ENCODE measurements around the gene LPCAT2. TPM values are rescaled to one million over a fixed set of nuclear protein-coding genes. Genes with fewer than 3 reads are reported as not detected.
A peak's percentile ranks its signal among the peaks of the same experiment; 100 is the strongest.

The LPCAT2 gene
- total RNA-seq, 1 donor, result 23.5 TPM

- Histone ChIP-seq H3K4me1 (ENCODE audit: insufficient read depth, low read length) (peaks cover 60% of the 10 kb centered on the region), H4K20me1 (ENCODE audit: insufficient read depth, low read length) (no peaks in the 10 kb centered on the region), H3K9me3 (ENCODE audit: low read depth, low read length) (no peaks in the 10 kb centered on the region), H3K27ac (ENCODE audit: low read depth, low read length) (peak overlapping the region; percentile 34), H3K36me3 (ENCODE audit: insufficient read depth, low read length) (peaks cover 96% of the 10 kb centered on the region), H3K79me2 (ENCODE audit: insufficient read depth, low read length) (peaks cover 53% of the 10 kb centered on the region), H3K4me3 (ENCODE audit: insufficient read depth, low read length) (no peak overlapping the region), H3K4me2 (ENCODE audit: insufficient read depth, low read length) (no peak overlapping the region), H3K27me3 (ENCODE audit: insufficient read depth, low read length) (no peaks in the 10 kb centered on the region), H2AFZ (ENCODE audit: low read length) (no peak overlapping the region)
- DNase-seq (ENCODE audit: insufficient read length, low spot score, missing footprints), result no peak
- TF ChIP-seq CTCF (IDR thresholded peaks at IDR 0.05; ENCODE audit: extremely low read depth, low read depth, low read length), result no peak
Measured at GRCh38 chr16:55491691-55492090, 17.2 kb upstream of the LPCAT2 start.

GRCh38 chr16:55492756-55493380 is 16.0 kb upstream of the LPCAT2 start:
- TF ChIP-seq CTCF (IDR thresholded peaks at IDR 0.05; ENCODE audit: extremely low read depth, low read depth, low read length), result no peak
- peak overlapping the region; percentile 10 for H3K27ac ChIP-seq (ENCODE audit: low read depth, low read length)
- peaks cover 96% of the 10 kb centered on the region for H3K36me3 ChIP-seq (ENCODE audit: insufficient read depth, low read length)
- no peaks in the 10 kb centered on the region for H4K20me1 ChIP-seq (ENCODE audit: insufficient read depth, low read length)
- no peak overlapping the region for H3K4me3 ChIP-seq (ENCODE audit: insufficient read depth, low read length)
- H3K27me3 ChIP-seq (ENCODE audit: insufficient read depth, low read length), result no peaks in the 10 kb centered on the region
- H3K9me3 ChIP-seq (ENCODE audit: low read depth, low read length), result no peaks in the 10 kb centered on the region
- H3K4me2 ChIP-seq (ENCODE audit: insufficient read depth, low read length), result no peak overlapping the region
- peaks cover 45% of the 10 kb centered on the region for H3K79me2 ChIP-seq (ENCODE audit: insufficient read depth, low read length)
- H2AFZ ChIP-seq (ENCODE audit: low read length), result no peak overlapping the region
- no peak for DNase-seq (ENCODE audit: insufficient read length, low spot score, missing footprints)
- H3K4me1 ChIP-seq (ENCODE audit: insufficient read depth, low read length), result peaks cover 60% of the 10 kb centered on the region

GRCh38 chr16:55494994-55495421 is 13.9 kb upstream of the LPCAT2 start:
- Histone ChIP-seq H4K20me1 (ENCODE audit: insufficient read depth, low read length) (no peaks in the 10 kb centered on the region), H3K4me2 (ENCODE audit: insufficient read depth, low read length) (no peak overlapping the region), H2AFZ (ENCODE audit: low read length) (no peak overlapping the region), H3K36me3 (ENCODE audit: insufficient read depth, low read length) (peaks cover 93% of the 10 kb centered on the region), H3K27ac (ENCODE audit: low read depth, low read length) (peak overlapping the region; percentile 96), H3K79me2 (ENCODE audit: insufficient read depth, low read length) (peaks cover 24% of the 10 kb centered on the region), H3K4me1 (ENCODE audit: insufficient read depth, low read length) (peaks cover 66% of the 10 kb centered on the region), H3K4me3 (ENCODE audit: insufficient read depth, low read length) (no peak overlapping the region), H3K9me3 (ENCODE audit: low read depth, low read length) (no peaks in the 10 kb centered on the region), H3K27me3 (ENCODE audit: insufficient read depth, low read length) (no peaks in the 10 kb centered on the region)
- peak; percentile 54 for TF ChIP-seq CTCF (IDR thresholded peaks at IDR 0.05; ENCODE audit: extremely low read depth, low read depth, low read length)
- DNase-seq (ENCODE audit: insufficient read length, low spot score, missing footprints), result peak; percentile 87

GRCh38 chr16:55495616-55496289 is 13.1 kb upstream of the LPCAT2 start:
- Histone ChIP-seq H3K79me2 (ENCODE audit: insufficient read depth, low read length) (peaks cover 16% of the 10 kb centered on the region), H3K4me1 (ENCODE audit: insufficient read depth, low read length) (peaks cover 73% of the 10 kb centered on the region), H3K27ac (ENCODE audit: low read depth, low read length) (peak overlapping the region; percentile 96), H3K4me3 (ENCODE audit: insufficient read depth, low read length) (no peak overlapping the region), H2AFZ (ENCODE audit: low read length) (no peak overlapping the region), H3K27me3 (ENCODE audit: insufficient read depth, low read length) (no peaks in the 10 kb centered on the region), H4K20me1 (ENCODE audit: insufficient read depth, low read length) (no peaks in the 10 kb centered on the region), H3K4me2 (ENCODE audit: insufficient read depth, low read length) (no peak overlapping the region), H3K9me3 (ENCODE audit: low read depth, low read length) (no peaks in the 10 kb centered on the region), H3K36me3 (ENCODE audit: insufficient read depth, low read length) (peaks cover 89% of the 10 kb centered on the region)
- no peak for TF ChIP-seq CTCF (IDR thresholded peaks at IDR 0.05; ENCODE audit: extremely low read depth, low read depth, low read length)
- DNase-seq (ENCODE audit: insufficient read length, low spot score, missing footprints), result peak; percentile 92
